NOMO-1 (cell line): ENCODE results near the gene EIF2B2.
A peak's percentile ranks its signal among the peaks of the same experiment; 100 is the strongest.

Experiments
- DNase-seq, 2 experiments: peaks; one replicate each; lab custom pipeline; 2025; ENCODE audit not compliant: unreplicated experiment in 2 of 2; lab: John Stamatoyannopoulos, UW

EIF2B2 gene

GRCh38 chr14:75002392-75003249 is at the start of gene EIF2B2:
Gene EIF2B2, plus strand, starts transcription at chr14:75002921. Its CDS starts 70 bp downstream, at chr14:75002991.
- peak; percentile 97 for DNase-seq

- no peak for DNase-seq
Measured at GRCh38 chr14:74953686-74954085, 49.0 kb upstream of the EIF2B2 start.

GRCh38 chr14:74954232-74954946 is 48.3 kb upstream of the EIF2B2 start:
- no peak for DNase-seq

- no peak for DNase-seq
Measured at GRCh38 chr14:74954947-74955228, 47.8 kb upstream of the EIF2B2 start.

GRCh38 chr14:74955229-74956026 is 47.3 kb upstream of the EIF2B2 start, which contains the start of gene PGF:
Gene PGF, minus strand, starts transcription at chr14:74955597. Its CDS starts 355 bp downstream, at chr14:74955242.
- DNase-seq = peak; percentile 41 to 45

GRCh38 chr14:74956027-74956279 is 46.8 kb upstream of the EIF2B2 start:
- DNase-seq = no peak

- no peak for DNase-seq
Measured at GRCh38 chr14:74956280-74957072, 46.2 kb upstream of the EIF2B2 start.

GRCh38 chr14:74959596-74960180 is 43.0 kb upstream of the EIF2B2 start:
- DNase-seq = no peak

- DNase-seq = no peak
Measured at GRCh38 chr14:74960736-74961135, 42.0 kb upstream of the EIF2B2 start.

- DNase-seq = no peak
Measured at GRCh38 chr14:74961238-74961911, 41.3 kb upstream of the EIF2B2 start.

- DNase-seq = peak; percentile 26 to 37
Measured at GRCh38 chr14:74962046-74962445, 40.7 kb upstream of the EIF2B2 start.

- DNase-seq = peak; percentile 62 to 71
Measured at GRCh38 chr14:74962493-74962892, 40.2 kb upstream of the EIF2B2 start.

- DNase-seq = no peak
Measured at GRCh38 chr14:74963178-74963704, 39.5 kb upstream of the EIF2B2 start.

- no peak for DNase-seq
Measured at GRCh38 chr14:74963705-74964271, 38.9 kb upstream of the EIF2B2 start.

- DNase-seq = no peak
Measured at GRCh38 chr14:74964787-74965485, 37.8 kb upstream of the EIF2B2 start.

GRCh38 chr14:74965486-74966153 is 37.1 kb upstream of the EIF2B2 start:
- no peak for DNase-seq

GRCh38 chr14:74968811-74969210 is 33.9 kb upstream of the EIF2B2 start:
- DNase-seq = no peak

- DNase-seq = no peak
Measured at GRCh38 chr14:74973003-74973653, 29.6 kb upstream of the EIF2B2 start.
